ENCODE results near the gene RPGR.

DNA sequence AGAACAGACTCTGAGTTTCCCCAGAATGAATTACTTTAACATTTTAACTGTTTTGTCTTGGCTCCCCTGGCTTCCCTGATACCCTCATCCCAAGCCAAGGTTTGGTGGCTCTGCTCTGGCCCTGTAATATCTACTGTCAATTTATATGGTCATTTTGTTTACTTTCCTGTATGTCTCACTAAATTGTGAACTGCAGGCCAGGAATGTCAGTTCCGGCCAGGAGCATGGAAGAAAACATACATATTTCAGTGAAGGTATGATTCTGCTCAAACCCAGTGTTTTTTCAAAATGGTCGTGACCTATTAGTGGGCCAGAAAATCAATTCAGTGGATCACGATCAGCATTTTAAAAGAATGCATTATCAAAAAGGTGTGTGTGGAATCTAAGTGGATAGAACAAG is 1.2 kb downstream of the RPGR start:
- TF ChIP-seq YY1 (IDR thresholded peaks at IDR 0.05; ENCODE audit: insufficient read depth, insufficient read length) (no peak), SUZ12 (IDR thresholded peaks at IDR 0.05; ENCODE audit: extremely low read depth, insufficient read depth, insufficient read length) (no peak)
